Measurements from ENCODE around the gene E4F1.

DNA sequence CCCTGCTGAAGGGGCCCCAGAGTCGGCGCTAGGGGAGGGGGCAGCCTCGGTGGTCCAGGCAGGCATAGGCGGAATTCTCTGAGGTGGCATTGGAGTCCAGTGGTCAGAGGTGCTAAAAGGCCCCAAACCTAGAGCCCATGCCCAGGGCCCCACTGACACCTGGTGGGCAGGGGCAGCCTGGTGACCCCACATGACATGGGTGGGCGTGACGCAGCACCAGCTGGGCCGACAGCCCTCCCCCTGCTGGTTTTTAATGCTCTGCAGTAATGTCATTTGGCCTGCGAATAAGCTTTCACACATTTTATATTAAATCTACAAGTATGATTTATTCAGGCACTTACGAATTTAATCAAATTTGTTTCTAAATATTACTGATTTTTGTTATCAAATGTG is 46.7 kb downstream of the E4F1 start:
- TF ChIP-seq, protein P1, sequence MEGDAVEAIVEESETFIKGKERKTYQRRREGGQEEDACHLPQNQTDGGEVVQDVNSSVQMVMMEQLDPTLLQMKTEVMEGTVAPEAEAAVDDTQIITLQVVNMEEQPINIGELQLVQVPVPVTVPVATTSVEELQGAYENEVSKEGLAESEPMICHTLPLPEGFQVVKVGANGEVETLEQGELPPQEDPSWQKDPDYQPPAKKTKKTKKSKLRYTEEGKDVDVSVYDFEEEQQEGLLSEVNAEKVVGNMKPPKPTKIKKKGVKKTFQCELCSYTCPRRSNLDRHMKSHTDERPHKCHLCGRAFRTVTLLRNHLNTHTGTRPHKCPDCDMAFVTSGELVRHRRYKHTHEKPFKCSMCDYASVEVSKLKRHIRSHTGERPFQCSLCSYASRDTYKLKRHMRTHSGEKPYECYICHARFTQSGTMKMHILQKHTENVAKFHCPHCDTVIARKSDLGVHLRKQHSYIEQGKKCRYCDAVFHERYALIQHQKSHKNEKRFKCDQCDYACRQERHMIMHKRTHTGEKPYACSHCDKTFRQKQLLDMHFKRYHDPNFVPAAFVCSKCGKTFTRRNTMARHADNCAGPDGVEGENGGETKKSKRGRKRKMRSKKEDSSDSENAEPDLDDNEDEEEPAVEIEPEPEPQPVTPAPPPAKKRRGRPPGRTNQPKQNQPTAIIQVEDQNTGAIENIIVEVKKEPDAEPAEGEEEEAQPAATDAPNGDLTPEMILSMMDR (IDR thresholded peaks at IDR 0.05): no peak
- TF ChIP-seq TEAD4 (CRISPR knock-in tag; IDR thresholded peaks at IDR 0.05): no peak
